Sigmoid colon (tissue), 4 donors: ENCODE data around the gene ARHGEF7.

Source experiments
- CTCF ChIP-seq, 4 experiments: fragments of 450-650 bp in 3 of 4; fragments of 200-600 bp in 1 of 4; IDR thresholded peaks; one replicate each; pipeline ENCODE4 v1.5.1; 2016 to 2019; ENCODE audit warnings: antibody characterized with exemption in 4 of 4, mild to moderate bottlenecking in 3 of 4, moderate library complexity in 2 of 4
- POLR2A ChIP-seq, 2 donors: fragments of 450-650 bp; IDR thresholded peaks; one replicate each; pipeline ENCODE4 v1.6.1; 2016; ENCODE audit warnings: antibody characterized with exemption in 2 of 2, mild to moderate bottlenecking in 2 of 2, moderate library complexity in 2 of 2
- POLR2AphosphoS5 ChIP-seq, 4 donors: sonication (generic); formaldehyde crosslinking; IDR thresholded peaks; one replicate each; pipeline ENCODE4 v1.6.1; 2017; ENCODE audit warnings: antibody characterized with exemption in 4 of 4

- TF ChIP-seq CTCF (IDR thresholded peaks at IDR 0.05): no peak
- no peak for TF ChIP-seq POLR2A (IDR thresholded peaks at IDR 0.05)
- no peak for TF ChIP-seq POLR2AphosphoS5 (IDR thresholded peaks at IDR 0.05)
These were observed 189.6 kb downstream of the ARHGEF7 start for GRCh38 chr13:111304603-111305289.
